Testis (tissue), 3 donors: Measurements from ENCODE around the gene UBAP2L. TPM values are rescaled to one million over a fixed set of nuclear protein-coding genes. Genes with fewer than 3 reads are reported as not detected.

Source experiments
- DNase-seq: peaks from one replicate; pipeline ENCODE4 v3.0.0-alpha.2; 2019
- H3K27ac ChIP-seq, 2 donors: fragments of 200-600 bp; sonication (generic); one replicate each; pipeline ENCODE4 v1.5.1; 2019
- H3K27me3 ChIP-seq: fragments of 200-600 bp; sonication (generic); one replicate; pipeline ENCODE4 v1.5.1; 2019
- H3K36me3 ChIP-seq: fragments of 200-600 bp; sonication (generic); one replicate; pipeline ENCODE4 v1.5.1; 2017; ENCODE audit warnings: low read depth; ENCODE audit errors: missing control alignments
- H3K4me1 ChIP-seq: fragments of 200-600 bp; sonication (generic); one replicate; pipeline ENCODE4 v1.5.1; 2019
- H3K4me3 ChIP-seq, 2 donors: fragments of 200-600 bp; sonication (generic); one replicate each; pipeline ENCODE4 v1.5.1; 2017 to 2019
- H3K9me3 ChIP-seq: fragments of 200-600 bp; sonication (generic); one replicate; pipeline ENCODE4 v1.5.1; 2017
- POLR2A ChIP-seq: fragments of 450-650 bp; IDR thresholded peaks from one replicate; pipeline ENCODE4 v1.6.1; 2017; ENCODE audit warnings: antibody characterized with exemption, mild to moderate bottlenecking, moderate library complexity
- WGBS, 2 donors: methylation state at CpG; one replicate each; pipeline ENCODE4 v1.1.5; 2018; 5-methylcytosine and 5-hydroxymethylcytosine counted together
- intact Hi-C: fragments of 100-400 bp; cut with DNase I; formaldehyde crosslinking; loops from one replicate; pipeline ENCODE4 v1.15.1; 2023; ENCODE audit warnings: low total_unique reads
- polyA plus RNA-seq: library from polyadenylated mRNA; stranded (reverse); fragments of 350-450 nt; fragmentation: Illumina TruSeq; extraction: RNeasy Lipid Tissue Mini Kit (QIAGEN cat#74804); gene quantifications from one replicate; pipeline ENCODE4 v1.2.3, GENCODE V29; 2014; ENCODE audit warnings: low read depth, low replicate concordance; ENCODE audit not compliant: insufficient read depth
- total RNA-seq, 2 donors: library from RNA; depleted of rRNA; stranded (reverse); fragments of >200 nt; gene quantifications; one replicate each; pipeline ENCODE4 v1.2.3, GENCODE V29; 2016
- TF ChIP-seq, protein P1 (sequence below), 3 experiments: fragments of 450-650 bp in 2 of 3; fragments of 200-600 bp in 1 of 3; sonication (generic) in 1 of 3; IDR thresholded peaks; one replicate each; pipeline ENCODE4 v1.5.1; 2016 to 2019; ENCODE audit warnings: antibody characterized with exemption in 3 of 3, mild to moderate bottlenecking in 2 of 3, moderate library complexity in 1 of 3

The UBAP2L gene
- total and polyA plus RNA-seq, 3 donors from 2014 or later, result 159 to 174 (median 166) TPM

DNA sequence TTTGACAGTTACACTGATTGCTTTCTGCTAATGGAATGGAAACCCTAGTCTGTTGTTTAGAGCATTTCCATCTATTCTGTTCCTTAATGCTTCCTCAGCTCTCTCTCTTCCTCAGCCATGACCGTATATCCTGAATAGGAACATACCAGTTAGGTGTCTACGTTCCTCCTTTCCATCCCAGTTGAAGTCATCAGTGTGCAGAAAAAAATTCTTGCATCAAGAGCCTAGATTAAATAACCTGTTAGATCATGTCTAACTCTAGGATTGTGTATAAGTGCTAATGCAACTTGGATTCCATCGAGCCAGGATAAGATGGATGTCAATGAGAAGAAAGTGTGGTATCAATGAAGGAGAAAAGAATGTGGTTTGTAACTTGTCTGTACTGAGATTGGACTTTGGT is 18.7 kb downstream of the UBAP2L start:
- 90 to 92% methylated on average over 3 of the region's 3 CpGs for WGBS, 2 donors
- Histone ChIP-seq H3K27ac (no peak overlapping the region), H3K27me3 (no peaks in the 10 kb centered on the region), H3K36me3 (no peaks in the 10 kb centered on the region), H3K4me1 (no peaks in the 10 kb centered on the region), H3K4me3 (no peak overlapping the region), H3K9me3 (no peaks in the 10 kb centered on the region)
- DNase-seq, result no peak
- intact Hi-C loops, result no loop called here
- TF ChIP-seq, protein P1, sequence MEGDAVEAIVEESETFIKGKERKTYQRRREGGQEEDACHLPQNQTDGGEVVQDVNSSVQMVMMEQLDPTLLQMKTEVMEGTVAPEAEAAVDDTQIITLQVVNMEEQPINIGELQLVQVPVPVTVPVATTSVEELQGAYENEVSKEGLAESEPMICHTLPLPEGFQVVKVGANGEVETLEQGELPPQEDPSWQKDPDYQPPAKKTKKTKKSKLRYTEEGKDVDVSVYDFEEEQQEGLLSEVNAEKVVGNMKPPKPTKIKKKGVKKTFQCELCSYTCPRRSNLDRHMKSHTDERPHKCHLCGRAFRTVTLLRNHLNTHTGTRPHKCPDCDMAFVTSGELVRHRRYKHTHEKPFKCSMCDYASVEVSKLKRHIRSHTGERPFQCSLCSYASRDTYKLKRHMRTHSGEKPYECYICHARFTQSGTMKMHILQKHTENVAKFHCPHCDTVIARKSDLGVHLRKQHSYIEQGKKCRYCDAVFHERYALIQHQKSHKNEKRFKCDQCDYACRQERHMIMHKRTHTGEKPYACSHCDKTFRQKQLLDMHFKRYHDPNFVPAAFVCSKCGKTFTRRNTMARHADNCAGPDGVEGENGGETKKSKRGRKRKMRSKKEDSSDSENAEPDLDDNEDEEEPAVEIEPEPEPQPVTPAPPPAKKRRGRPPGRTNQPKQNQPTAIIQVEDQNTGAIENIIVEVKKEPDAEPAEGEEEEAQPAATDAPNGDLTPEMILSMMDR (IDR thresholded peaks at IDR 0.05), result no peak
- TF ChIP-seq POLR2A, result no peak

DNA sequence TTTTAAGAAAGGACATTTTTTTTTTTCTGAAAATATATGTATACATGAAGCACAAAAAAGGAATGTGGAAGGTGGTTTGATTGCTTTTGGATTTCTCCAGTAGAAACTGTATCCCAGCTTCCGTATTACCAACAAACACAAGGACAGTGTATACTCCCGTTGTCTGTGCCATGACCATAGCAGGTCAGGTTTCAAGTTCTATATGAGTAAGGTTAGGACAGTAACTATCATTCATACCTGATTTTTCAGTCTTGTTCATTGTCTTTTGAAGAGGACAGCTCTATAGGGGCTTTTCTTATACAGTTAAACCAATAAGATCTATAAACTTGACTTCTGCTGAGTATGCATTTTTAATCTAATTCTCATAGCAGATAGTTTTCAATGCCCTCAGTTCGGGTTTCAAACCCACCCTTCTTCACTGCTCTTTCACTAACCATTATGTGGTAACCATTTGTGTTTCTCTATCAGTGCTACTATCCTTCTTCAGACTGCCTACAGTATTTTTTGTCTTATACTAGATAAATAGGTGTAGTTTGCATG is 19.6 kb downstream of the UBAP2L start:
- Histone ChIP-seq H3K27me3 (no peaks in the 10 kb centered on the region), H3K4me1 (no peaks in the 10 kb centered on the region), H3K4me3 (no peak overlapping the region), H3K27ac (no peak overlapping the region), H3K9me3 (no peaks in the 10 kb centered on the region), H3K36me3 (no peaks in the 10 kb centered on the region)
- no peak for DNase-seq
- TF ChIP-seq, protein P1 (IDR thresholded peaks at IDR 0.05), result no peak
- TF ChIP-seq POLR2A, result no peak
- 87 to 89% methylated on average over 3 of the region's 3 CpGs for WGBS, 2 donors
- intact Hi-C loops, result no loop called here

DNA sequence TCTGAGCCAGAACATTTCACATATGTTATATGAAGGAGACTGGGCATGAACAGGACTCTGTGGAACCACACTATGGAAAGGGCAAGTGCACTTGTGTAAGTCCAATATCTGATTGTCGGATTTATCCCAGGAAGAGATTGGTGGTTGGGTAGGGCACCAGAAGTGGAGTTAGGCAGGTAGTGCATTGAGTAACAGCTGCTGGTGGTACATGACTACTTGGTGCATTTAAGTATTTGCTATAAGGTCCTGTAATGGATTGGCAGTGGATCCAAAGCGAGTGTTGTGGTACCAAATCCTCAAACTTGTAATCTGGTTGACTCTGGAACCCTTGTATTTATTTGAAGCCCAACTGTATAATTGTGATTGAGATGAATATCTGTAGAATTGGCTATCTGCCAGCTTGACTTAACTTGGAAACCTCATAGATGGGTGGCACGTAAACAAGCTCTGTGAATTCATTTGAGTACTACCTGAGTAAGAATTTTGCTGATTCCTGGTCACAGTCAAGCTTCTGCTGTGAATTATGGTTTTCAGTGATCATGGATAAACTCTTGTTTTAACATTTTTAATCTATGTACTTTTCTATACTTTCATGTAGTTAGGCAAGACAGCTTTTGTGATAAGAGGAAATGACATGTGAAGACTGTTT is 21.1 kb downstream of the UBAP2L start:
- intact Hi-C loops, result no loop called here
- H3K27ac ChIP-seq, result no peak overlapping the region
- TF ChIP-seq, protein P1 (IDR thresholded peaks at IDR 0.05), result no peak
- TF ChIP-seq POLR2A, result no peak
- H3K4me1 ChIP-seq, result no peaks in the 10 kb centered on the region
- 92 to 94% methylated on average over 3 of the region's 3 CpGs for WGBS, 2 donors
- no peak overlapping the region for H3K4me3 ChIP-seq
- no peaks in the 10 kb centered on the region for H3K36me3 ChIP-seq
- no peak for DNase-seq
- H3K27me3 ChIP-seq, result no peaks in the 10 kb centered on the region
- H3K9me3 ChIP-seq, result no peaks in the 10 kb centered on the region

DNA sequence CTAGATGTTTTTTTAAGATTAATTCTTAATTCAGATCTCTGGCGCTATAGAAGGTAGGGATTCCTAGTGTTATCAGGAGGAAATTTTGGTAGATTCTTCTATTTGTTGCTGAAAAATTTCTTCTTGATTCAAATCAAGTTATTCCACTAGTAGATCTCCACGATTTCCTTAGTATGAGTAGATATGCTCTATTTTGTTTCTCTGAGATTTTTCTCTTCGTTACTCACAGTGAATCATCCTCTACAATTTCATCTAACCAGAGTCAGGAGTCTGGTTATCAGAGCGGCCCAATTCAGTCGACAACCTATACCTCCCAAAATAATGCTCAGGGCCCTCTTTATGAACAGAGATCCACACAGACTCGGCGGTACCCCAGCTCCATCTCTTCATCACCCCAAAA is 32.9 kb downstream of the UBAP2L start:
- no peak overlapping the region for H3K4me3 ChIP-seq
- no peaks in the 10 kb centered on the region for H3K36me3 ChIP-seq
- no peaks in the 10 kb centered on the region for H3K27me3 ChIP-seq
- no peaks in the 10 kb centered on the region for H3K9me3 ChIP-seq
- 94% methylated on average over 7 of the region's 7 CpGs for WGBS, 2 donors
- H3K4me1 ChIP-seq, result no peaks in the 10 kb centered on the region
- no peak overlapping the region for H3K27ac ChIP-seq
- intact Hi-C loops, result no loop called here
- TF ChIP-seq, protein P1 (IDR thresholded peaks at IDR 0.05), result no peak
- no peak for TF ChIP-seq POLR2A
- no peak for DNase-seq

DNA sequence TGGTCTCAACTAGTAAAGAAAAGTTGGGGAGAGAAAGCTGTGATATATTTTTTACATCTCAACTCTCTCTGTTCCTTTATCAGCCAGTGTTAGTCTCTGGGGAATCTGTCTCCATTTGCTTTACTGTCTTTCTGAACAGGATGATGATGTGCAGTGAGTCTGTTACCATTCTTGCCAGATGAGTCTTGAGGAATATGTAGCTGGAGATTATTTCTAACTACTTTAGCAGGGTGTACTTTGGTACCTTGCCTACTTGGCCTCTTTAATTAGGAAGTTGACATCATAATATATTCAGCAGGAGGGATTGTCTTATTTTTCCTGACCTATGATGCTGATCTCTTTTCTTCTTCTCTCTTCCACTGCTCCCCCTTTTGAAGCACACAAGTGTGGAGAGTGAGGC is 35.9 kb downstream of the UBAP2L start:
- intact Hi-C loops, result no loop called here
- no peaks in the 10 kb centered on the region for H3K4me1 ChIP-seq
- no peaks in the 10 kb centered on the region for H3K27me3 ChIP-seq
- TF ChIP-seq, protein P1 (IDR thresholded peaks at IDR 0.05), result no peak
- no peak for TF ChIP-seq POLR2A
- H3K4me3 ChIP-seq, result no peak overlapping the region
- no peak for DNase-seq
- no peaks in the 10 kb centered on the region for H3K9me3 ChIP-seq
- H3K27ac ChIP-seq, result no peak overlapping the region
- no peaks in the 10 kb centered on the region for H3K36me3 ChIP-seq
